Measurements from ENCODE around the gene CCT2.

The CCT2 gene

GRCh38 chr12:69585189-69586062 is at the start of gene CCT2:
Gene CCT2, plus strand, starts transcription at chr12:69585459. Its CDS starts 63 bp downstream, at chr12:69585522.
- DNase-seq: peak; percentile 96

- DNase-seq: no peak
Measured at GRCh38 chr12:69540987-69541386, 44.3 kb upstream of the CCT2 start.

- no peak for DNase-seq
Measured at GRCh38 chr12:69544087-69544486, 41.2 kb upstream of the CCT2 start.

GRCh38 chr12:69545081-69545480 is 40.2 kb upstream of the CCT2 start:
- DNase-seq: no peak

GRCh38 chr12:69546693-69547438 is 38.4 kb upstream of the CCT2 start:
- DNase-seq: no peak

GRCh38 chr12:69548687-69549086 is 36.6 kb upstream of the CCT2 start:
- no peak for DNase-seq

GRCh38 chr12:69550569-69551350 is 34.5 kb upstream of the CCT2 start:
- DNase-seq: no peak

- DNase-seq: no peak
Measured at GRCh38 chr12:69553628-69554248, 31.5 kb upstream of the CCT2 start.

GRCh38 chr12:69555461-69555860 is 29.8 kb upstream of the CCT2 start:
- no peak for DNase-seq

GRCh38 chr12:69556383-69556782 is 28.9 kb upstream of the CCT2 start:
- DNase-seq: no peak

- DNase-seq: no peak
Measured at GRCh38 chr12:69563166-69563762, 22.0 kb upstream of the CCT2 start.

- no peak for DNase-seq
Measured at GRCh38 chr12:69566603-69567002, 18.7 kb upstream of the CCT2 start.

GRCh38 chr12:69569236-69569635 is 16.0 kb upstream of the CCT2 start:
- no peak for DNase-seq

- DNase-seq: no peak
Measured at GRCh38 chr12:69570000-69570516, 15.2 kb upstream of the CCT2 start.

GRCh38 chr12:69570545-69571399 is 14.5 kb upstream of the CCT2 start:
- DNase-seq: peak; percentile 79

- DNase-seq: no peak
Measured at GRCh38 chr12:69575346-69575745, 9.9 kb upstream of the CCT2 start.

GRCh38 chr12:69578283-69578682 is 7.0 kb upstream of the CCT2 start:
- DNase-seq: no peak

GRCh38 chr12:69579029-69579428 is 6.2 kb upstream of the CCT2 start:
- DNase-seq: no peak

GRCh38 chr12:69580074-69580473 is 5.2 kb upstream of the CCT2 start:
- DNase-seq: no peak

- DNase-seq: no peak
Measured at GRCh38 chr12:69583203-69583602, 2.1 kb upstream of the CCT2 start.

GRCh38 chr12:69588527-69588926 is 3.3 kb downstream of the CCT2 start:
- no peak for DNase-seq

All from CD4-positive, alpha-beta T cell treated with Interleukin-12 subunit alpha and Interleukin-12 subunit beta, for 1 hour (primary cell).